ENCODE data around the gene SLC2A10.

- TF ChIP-seq, protein P1, sequence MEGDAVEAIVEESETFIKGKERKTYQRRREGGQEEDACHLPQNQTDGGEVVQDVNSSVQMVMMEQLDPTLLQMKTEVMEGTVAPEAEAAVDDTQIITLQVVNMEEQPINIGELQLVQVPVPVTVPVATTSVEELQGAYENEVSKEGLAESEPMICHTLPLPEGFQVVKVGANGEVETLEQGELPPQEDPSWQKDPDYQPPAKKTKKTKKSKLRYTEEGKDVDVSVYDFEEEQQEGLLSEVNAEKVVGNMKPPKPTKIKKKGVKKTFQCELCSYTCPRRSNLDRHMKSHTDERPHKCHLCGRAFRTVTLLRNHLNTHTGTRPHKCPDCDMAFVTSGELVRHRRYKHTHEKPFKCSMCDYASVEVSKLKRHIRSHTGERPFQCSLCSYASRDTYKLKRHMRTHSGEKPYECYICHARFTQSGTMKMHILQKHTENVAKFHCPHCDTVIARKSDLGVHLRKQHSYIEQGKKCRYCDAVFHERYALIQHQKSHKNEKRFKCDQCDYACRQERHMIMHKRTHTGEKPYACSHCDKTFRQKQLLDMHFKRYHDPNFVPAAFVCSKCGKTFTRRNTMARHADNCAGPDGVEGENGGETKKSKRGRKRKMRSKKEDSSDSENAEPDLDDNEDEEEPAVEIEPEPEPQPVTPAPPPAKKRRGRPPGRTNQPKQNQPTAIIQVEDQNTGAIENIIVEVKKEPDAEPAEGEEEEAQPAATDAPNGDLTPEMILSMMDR (IDR thresholded peaks at IDR 0.05) = no peak
- TF ChIP-seq POLR2AphosphoS5 (IDR thresholded peaks at IDR 0.05) = no peak
Observed at GRCh38 chr20:46698788-46699187, 10.7 kb upstream of the SLC2A10 start.
